H9 (cell line): ENCODE data around the gene AGTPBP1. TPM values are rescaled to one million over a fixed set of nuclear protein-coding genes. Genes with fewer than 3 reads are reported as not detected.

ENCODE experiments used
- DNase-seq: peaks from one replicate; pipeline ENCODE4 v3.0.0-alpha.2; 2017
- H2AFZ ChIP-seq: one replicate; pipeline ENCODE4 v1.6.1; 2013; ENCODE audit warnings: mild to moderate bottlenecking, low read length, control low read depth, moderate library complexity
- H2AK5ac ChIP-seq: 2 replicates; pipeline ENCODE4 v1.6.1; 2013; ENCODE audit warnings: low read length, control low read depth, mixed read lengths; ENCODE audit not compliant: insufficient read length
- H2BK120ac ChIP-seq: one replicate; pipeline ENCODE4 v1.6.1; 2013; ENCODE audit warnings: low read depth, mild to moderate bottlenecking, low read length, control low read depth, inconsistent platforms; ENCODE audit not compliant: poor library complexity, severe bottlenecking
- H2BK12ac ChIP-seq: 2 replicates; pipeline ENCODE4 v1.6.1; 2013; ENCODE audit warnings: low read length, control low read depth, mixed read lengths, low read depth; ENCODE audit not compliant: insufficient read length
- H2BK15ac ChIP-seq: 2 replicates; pipeline ENCODE4 v1.6.1; 2013; ENCODE audit warnings: low read depth, low read length, control low read depth
- H2BK20ac ChIP-seq: one replicate; pipeline ENCODE4 v1.6.1; 2013; ENCODE audit warnings: low read depth, mild to moderate bottlenecking, low read length, control low read depth, inconsistent platforms; ENCODE audit not compliant: poor library complexity, severe bottlenecking
- H2BK5ac ChIP-seq: 2 replicates; pipeline ENCODE4 v1.6.1; 2013; ENCODE audit warnings: low read length, control low read depth, mixed read lengths; ENCODE audit not compliant: insufficient read length
- H3K14ac ChIP-seq: 2 replicates; pipeline ENCODE4 v1.6.1; 2013; ENCODE audit warnings: low read length, control low read depth; ENCODE audit not compliant: insufficient read depth
- H3K18ac ChIP-seq: 2 replicates; pipeline ENCODE4 v1.6.1; 2013; ENCODE audit warnings: low read depth, mild to moderate bottlenecking, mixed read lengths, low read length, control low read depth; ENCODE audit not compliant: insufficient read length
- H3K23ac ChIP-seq: 2 replicates; pipeline ENCODE4 v1.6.1; 2013; ENCODE audit warnings: low read length, control low read depth, mixed read lengths, low read depth; ENCODE audit not compliant: insufficient read length
- H3K23me2 ChIP-seq: 2 replicates; pipeline ENCODE4 v1.6.1; 2013; ENCODE audit warnings: low read depth, mild to moderate bottlenecking, mixed read lengths, low read length, control low read depth; ENCODE audit not compliant: insufficient read length, poor library complexity, severe bottlenecking
- H3K27ac ChIP-seq: 2 replicates; pipeline ENCODE4 v1.5.1; 2013; ENCODE audit warnings: low read length, control low read depth, mixed read lengths, low read depth; ENCODE audit not compliant: insufficient read length
- H3K27me3 ChIP-seq: 2 replicates; pipeline ENCODE4 v1.6.1; 2013; ENCODE audit warnings: low read length, control low read depth, inconsistent platforms; ENCODE audit not compliant: insufficient read depth
- H3K4ac ChIP-seq: 2 replicates; pipeline ENCODE4 v1.6.1; 2013; ENCODE audit warnings: low read depth, mild to moderate bottlenecking, control low read depth, inconsistent platforms, low read length, moderate library complexity
- H3K4me1 ChIP-seq: 2 replicates; pipeline ENCODE4 v1.6.1; 2013; ENCODE audit warnings: low read length, control low read depth, inconsistent platforms; ENCODE audit not compliant: insufficient read depth
- H3K4me2 ChIP-seq: 2 replicates; pipeline ENCODE4 v1.6.1; 2013; ENCODE audit warnings: low read length, control low read depth, mixed read lengths; ENCODE audit not compliant: insufficient read length, insufficient read depth
- H3K56ac ChIP-seq: 2 replicates; pipeline ENCODE4 v1.6.1; 2013; ENCODE audit warnings: low read depth, mild to moderate bottlenecking, mixed read lengths, low read length, control low read depth; ENCODE audit not compliant: insufficient read length
- H3K79me1 ChIP-seq: 2 replicates; pipeline ENCODE4 v1.6.1; 2013; ENCODE audit warnings: low read depth, mild to moderate bottlenecking, moderate library complexity, low read length, control low read depth, inconsistent platforms; ENCODE audit not compliant: insufficient read depth, poor library complexity, severe bottlenecking
- H3K79me2 ChIP-seq: 2 replicates; pipeline ENCODE4 v1.6.1; 2013; ENCODE audit warnings: low read length, control low read depth, inconsistent platforms; ENCODE audit not compliant: insufficient read depth
- H3K9ac ChIP-seq: 2 replicates; pipeline ENCODE4 v1.6.1; 2013; ENCODE audit warnings: low read length, control low read depth, mixed read lengths; ENCODE audit not compliant: insufficient read length; ENCODE audit errors: extremely low read depth
- H3K9me3 ChIP-seq: one replicate; pipeline ENCODE4 v1.6.1; 2013; ENCODE audit warnings: low read depth, low read length, inconsistent platforms; ENCODE audit not compliant: control insufficient read depth
- H3T11ph ChIP-seq: one replicate; pipeline ENCODE4 v1.6.1; 2013; ENCODE audit warnings: mild to moderate bottlenecking, low read length, control low read depth, inconsistent platforms
- H4K20me1 ChIP-seq: one replicate; pipeline ENCODE4 v1.6.1; 2013; ENCODE audit not compliant: control insufficient read depth, insufficient read length, insufficient read depth
- H4K5ac ChIP-seq: 2 replicates; pipeline ENCODE4 v1.6.1; 2013; ENCODE audit warnings: low read depth, mild to moderate bottlenecking, mixed read lengths, low read length, control low read depth; ENCODE audit not compliant: insufficient read length
- H4K8ac ChIP-seq: replicated peaks from 2 replicates; pipeline ENCODE4 v1.6.1; 2013; ENCODE audit warnings: low read length, control low read depth, mixed read lengths, low read depth; ENCODE audit not compliant: insufficient read length
- H4K91ac ChIP-seq: 2 replicates; pipeline ENCODE4 v1.6.1; 2013; ENCODE audit warnings: low read depth, mild to moderate bottlenecking, moderate library complexity, mixed read lengths, low read length, control low read depth; ENCODE audit not compliant: insufficient read length
- H3K27ac Mint-ChIP-seq, 3 experiments: 2 replicates in 2 of 3; 3 replicates in 1 of 3; pipeline ENCODE4 v1.8.0; 2020 to 2021; ENCODE audit warnings: mixed read lengths in 3 of 3, mild to moderate bottlenecking in 1 of 3, moderate library complexity in 1 of 3
- H3K27me3 Mint-ChIP-seq: 2 replicates; pipeline ENCODE4 v1.8.0; 2021; ENCODE audit warnings: low read depth, mild to moderate bottlenecking, moderate library complexity, mixed read lengths
- H3K36me3 Mint-ChIP-seq, 3 experiments: 2 replicates in 2 of 3; 3 replicates in 1 of 3; pipeline ENCODE4 v1.8.0; 2020 to 2021; ENCODE audit warnings: low read depth in 3 of 3, mixed read lengths in 3 of 3; ENCODE audit not compliant: insufficient read depth in 1 of 3
- H3K4me1 Mint-ChIP-seq, 2 experiments: 2 replicates each; pipeline ENCODE4 v1.8.0; 2020; ENCODE audit warnings: mixed read lengths in 2 of 2
- H3K4me3 Mint-ChIP-seq, 2 experiments: 2 replicates in 1 of 2; 3 replicates in 1 of 2; pipeline ENCODE4 v1.8.0; 2020 to 2021; ENCODE audit warnings: mild to moderate bottlenecking in 2 of 2, mixed read lengths in 2 of 2, moderate library complexity in 1 of 2
- H3K9me3 Mint-ChIP-seq, 2 experiments: 2 replicates in 1 of 2; 3 replicates in 1 of 2; pipeline ENCODE4 v1.8.0; 2020; ENCODE audit warnings: mild to moderate bottlenecking in 2 of 2, mixed read lengths in 2 of 2, moderate library complexity in 1 of 2
- CTCF ChIP-seq: fragments of 200-600 bp; sonication (generic); conservative IDR thresholded peaks from 3 replicates; pipeline ENCODE4 v1.8.0; 2021; ENCODE audit warnings: antibody characterized with exemption, mild to moderate bottlenecking
- WGBS: extraction: QIAGEN DNeasy Blood & Tissue Kit; methylation state at CpG from one replicate; pipeline ENCODE4 v1.1.7; 2013; ENCODE audit warnings: missing lambda C conversion rate, low lambda C conversion rate, mixed read lengths; ENCODE audit not compliant: insufficient read length; ENCODE audit errors: extremely low coverage; 5-methylcytosine and 5-hydroxymethylcytosine counted together
- total RNA-seq: library from RNA; stranded (reverse); gene quantifications from 2 replicates; pipeline ENCODE4 v1.2.1, GENCODE V29; 2021

The AGTPBP1 gene
- total RNA-seq, 1 experiment from 2014 or later = 53.1 TPM

GRCh38 chr9:85744480-85744879 is 2.7 kb upstream of the AGTPBP1 start:
- Mint-ChIP-seq H3K4me1 (peaks cover 30 to 31% of the 10 kb centered on the region in 2 experiments), H3K9me3 (no peaks in the 10 kb centered on the region), H3K4me3 (no peak overlapping the region), H3K27ac (no peak overlapping the region), H3K36me3 (no peaks in the 10 kb centered on the region; a peak in 1 of 7 replicates), H3K27me3 (no peaks in the 10 kb centered on the region)
- TF ChIP-seq CTCF = no peak
- no peak overlapping the region for H2AFZ ChIP-seq
- no peaks in the 10 kb centered on the region for H3K9me3 ChIP-seq
- H2BK12ac ChIP-seq = no peak overlapping the region
- H3K56ac ChIP-seq = no peak overlapping the region
- no peak overlapping the region for H3K9ac ChIP-seq
- no peaks in the 10 kb centered on the region for H4K20me1 ChIP-seq
- H3K23ac ChIP-seq = no peak overlapping the region
- no peak overlapping the region for H3K4me2 ChIP-seq
- peaks cover 4% of the 10 kb centered on the region for H3K23me2 ChIP-seq
- no peak overlapping the region for H2BK15ac ChIP-seq
- no peak overlapping the region for H3K18ac ChIP-seq
- H3T11ph ChIP-seq = no peak overlapping the region
- H2BK20ac ChIP-seq = no peak overlapping the region
- H4K8ac ChIP-seq = no peak overlapping the region
- H3K79me1 ChIP-seq = no peaks in the 10 kb centered on the region
- H4K91ac ChIP-seq = no peak overlapping the region
- peak; percentile 46 for DNase-seq
- peaks cover 2% of the 10 kb centered on the region; the same call in 1 of the 2 replicates for H3K79me2 ChIP-seq
- H4K5ac ChIP-seq = no peak overlapping the region
- no peak overlapping the region for H3K4ac ChIP-seq
- H2BK5ac ChIP-seq = no peak overlapping the region
- no CpG with 5 or more reads among the region's 7 CpGs for WGBS
- H3K27ac ChIP-seq = no peak overlapping the region
- H2BK120ac ChIP-seq = no peak overlapping the region
- no peak overlapping the region for H2AK5ac ChIP-seq
- no peak overlapping the region for H3K14ac ChIP-seq
- H3K4me1 ChIP-seq = no peaks in the 10 kb centered on the region
- H3K27me3 ChIP-seq = no peaks in the 10 kb centered on the region
